Thoracic aorta (tissue), 2 donors: ENCODE measurements around the gene TMC3. TPM values are rescaled to one million over a fixed set of nuclear protein-coding genes. Genes with fewer than 3 reads are reported as not detected.

Source experiments
- ATAC-seq: fragments of 150-250 bp; one replicate; pipeline ENCODE4 v1.8.0; 2017; ENCODE audit warnings: low read depth; ENCODE audit not compliant: insufficient number of reproducible peaks, low FRiP score
- DNase-seq: peaks from one replicate; pipeline ENCODE4 v3.0.0-alpha.2; 2020; ENCODE audit warnings: low spot score
- H3K27ac ChIP-seq, 2 donors: fragments of 200-600 bp; sonication (generic); 1 replicate in 1 of 2; 2 replicates in 1 of 2; pipeline ENCODE4 v1.5.1; 2016; ENCODE audit warnings: mild to moderate bottlenecking in 2 of 2, moderate library complexity in 2 of 2
- H3K27me3 ChIP-seq: fragments of 200-600 bp; sonication (generic); replicated peaks from 2 replicates; pipeline ENCODE4 v1.6.0; 2016; ENCODE audit warnings: mild to moderate bottlenecking; ENCODE audit not compliant: insufficient read depth
- H3K36me3 ChIP-seq: fragments of 200-600 bp; sonication (generic); one replicate; pipeline ENCODE4 v1.5.1; 2016
- H3K4me1 ChIP-seq, 2 donors: fragments of 200-600 bp; sonication (generic); 1 replicate in 1 of 2; 2 replicates in 1 of 2; pipeline versions ENCODE4 v1.5.1 to v1.6.0; 2016; ENCODE audit warnings: low read depth in 2 of 2, mild to moderate bottlenecking in 1 of 2; ENCODE audit not compliant: control insufficient read depth in 1 of 2
- H3K4me3 ChIP-seq: fragments of 200-600 bp; sonication (generic); 2 replicates; pipeline ENCODE4 v1.5.1; 2016; ENCODE audit warnings: mild to moderate bottlenecking
- H3K9me3 ChIP-seq: fragments of 200-600 bp; sonication (generic); 2 replicates; pipeline ENCODE4 v1.5.1; 2016
- CTCF ChIP-seq: fragments of 200-600 bp; sonication (generic); IDR thresholded peaks from one replicate; pipeline ENCODE4 v1.5.1; 2019; ENCODE audit warnings: antibody characterized with exemption
- total RNA-seq, 2 donors: library from RNA; depleted of rRNA; stranded (reverse); fragments of >200 nt; gene quantifications; one replicate each; pipeline versions ENCODE4 v1.1.0 to v1.2.3, GENCODE V29; 2016

Gene TMC3
- total RNA-seq, 2 donors from 2014 or later, result 0.54 TPM; not detected in 1

DNA sequence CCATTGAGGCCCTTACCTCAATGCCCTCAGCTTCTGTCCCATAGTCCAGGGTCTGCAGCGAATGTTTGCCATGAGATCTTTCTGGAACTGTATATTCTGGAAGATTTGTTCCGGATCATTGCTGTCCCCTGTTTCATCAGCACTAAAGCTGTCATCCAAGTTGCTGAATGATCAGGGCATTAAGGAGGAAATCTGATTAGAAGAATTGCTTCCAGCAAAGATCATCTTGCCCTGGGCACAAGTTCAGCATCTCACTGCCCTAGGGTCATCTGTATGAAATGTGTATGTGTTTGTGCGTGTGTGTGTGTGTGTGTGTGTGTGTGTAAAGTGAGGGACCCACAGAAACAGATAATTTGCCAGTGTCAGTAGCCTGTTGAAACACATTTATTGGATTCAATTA, 1.4 kb downstream of the TMC3 start:
- no peak for TF ChIP-seq CTCF
- H3K4me1 ChIP-seq, result no peaks in the 10 kb centered on the region
- ATAC-seq (no peak), DNase-seq (no peak)
- no peaks in the 10 kb centered on the region for H3K36me3 ChIP-seq
- no peak overlapping the region for H3K27ac ChIP-seq
- H3K27me3 ChIP-seq, result no peaks in the 10 kb centered on the region
- H3K4me3 ChIP-seq, result no peak overlapping the region
- H3K9me3 ChIP-seq, result no peaks in the 10 kb centered on the region

DNA sequence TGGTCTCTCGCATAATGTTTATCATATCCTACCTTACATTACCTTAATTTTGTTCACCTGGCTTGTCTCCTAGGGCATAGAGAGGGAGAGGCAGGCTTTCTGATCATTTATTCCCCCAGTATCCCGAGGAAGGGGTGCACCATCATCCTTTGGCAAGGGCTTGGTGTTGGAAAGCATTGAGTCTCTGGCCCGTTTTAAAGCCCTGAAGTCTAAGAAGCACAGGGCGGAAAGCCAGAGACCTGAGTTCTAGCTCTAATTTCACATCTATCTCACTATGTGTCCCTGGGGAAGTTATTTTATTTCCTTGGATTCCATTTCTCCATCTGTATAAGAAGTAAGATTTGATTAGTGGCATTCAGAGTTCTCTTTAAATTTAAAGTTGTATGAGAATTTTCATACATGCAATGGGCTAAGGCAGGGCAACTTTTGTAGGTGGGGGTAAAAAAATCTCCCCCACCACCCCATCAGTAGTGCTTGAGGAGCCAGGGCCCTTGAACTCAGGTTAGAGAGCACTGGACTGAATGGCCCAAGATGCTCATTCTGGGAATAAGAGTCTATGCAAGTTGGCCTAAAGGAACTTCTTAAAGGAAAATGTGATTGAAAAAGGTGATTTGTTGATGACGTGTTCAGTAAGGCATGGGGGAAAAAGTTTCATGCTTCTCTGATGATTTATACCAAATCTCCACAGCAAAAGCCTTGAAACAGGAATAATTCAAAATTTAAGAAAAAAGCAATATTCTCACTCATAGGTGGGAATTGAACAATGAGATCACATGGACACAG, 10.1 kb downstream of the TMC3 start:
- no peak for ATAC-seq

DNA sequence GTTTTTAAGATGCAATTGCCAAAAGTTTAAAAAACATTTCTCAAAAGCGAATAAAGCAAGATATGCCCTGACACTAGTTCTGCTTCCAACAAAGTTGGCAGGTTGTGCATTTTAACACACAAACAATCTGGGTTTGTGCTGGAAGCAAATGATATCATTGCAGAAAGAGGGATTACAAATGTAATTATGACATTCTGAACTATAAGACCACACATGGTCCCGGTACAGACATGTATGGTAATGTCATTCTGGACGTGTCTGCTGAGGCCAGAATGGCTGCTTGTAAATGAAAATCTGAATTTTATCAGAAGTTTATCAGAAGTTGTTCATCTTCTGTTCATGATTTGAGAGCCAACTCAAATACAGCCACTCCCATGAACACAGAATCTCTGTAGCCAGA, 10.7 kb downstream of the TMC3 start:
- Histone ChIP-seq H3K4me3 (no peak overlapping the region), H3K9me3 (no peaks in the 10 kb centered on the region), H3K27ac (no peak overlapping the region), H3K4me1 (peaks cover 0 to 7% of the 10 kb centered on the region in 2 donors), H3K27me3 (no peaks in the 10 kb centered on the region), H3K36me3 (no peaks in the 10 kb centered on the region)
- no peak for ATAC-seq
- no peak for TF ChIP-seq CTCF
- DNase-seq, result no peak

More for the DNA sequence above, 10.1 kb downstream of the TMC3 start:
- H3K4me1 ChIP-seq, result peaks cover 0 to 7% of the 10 kb centered on the region in 2 donors
- no peak overlapping the region for H3K27ac ChIP-seq
- no peak for TF ChIP-seq CTCF
- H3K4me3 ChIP-seq, result no peak overlapping the region
- no peak for DNase-seq
- no peaks in the 10 kb centered on the region for H3K9me3 ChIP-seq
- no peaks in the 10 kb centered on the region for H3K27me3 ChIP-seq
- no peaks in the 10 kb centered on the region for H3K36me3 ChIP-seq

DNA sequence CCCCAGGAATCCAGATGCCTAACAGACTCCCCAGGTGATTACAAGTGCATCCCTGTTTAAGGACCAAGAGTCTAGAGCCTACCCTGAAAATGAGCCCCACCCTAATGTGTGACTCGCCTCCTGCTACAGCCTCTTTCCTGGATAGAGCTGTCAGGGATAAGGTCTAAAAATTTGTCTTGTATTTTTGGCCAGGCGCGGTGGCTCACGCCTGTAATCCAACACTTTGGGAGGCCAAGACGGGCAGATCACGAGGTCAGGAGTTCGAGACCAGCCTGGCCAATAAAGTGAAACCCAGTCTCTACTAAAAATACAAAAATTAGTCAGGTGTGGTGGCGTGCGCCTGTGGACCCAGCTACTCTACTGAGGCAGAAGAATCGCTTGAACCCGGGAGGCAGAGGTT, 11.2 kb downstream of the TMC3 start:
- no peak overlapping the region for H3K4me3 ChIP-seq
- H3K27me3 ChIP-seq, result no peaks in the 10 kb centered on the region
- H3K4me1 ChIP-seq, result peaks cover 0 to 7% of the 10 kb centered on the region in 2 donors
- H3K36me3 ChIP-seq, result no peaks in the 10 kb centered on the region
- no peak for TF ChIP-seq CTCF
- no peak for DNase-seq
- no peaks in the 10 kb centered on the region for H3K9me3 ChIP-seq
- ATAC-seq, result no peak
- H3K27ac ChIP-seq, result no peak overlapping the region

DNA sequence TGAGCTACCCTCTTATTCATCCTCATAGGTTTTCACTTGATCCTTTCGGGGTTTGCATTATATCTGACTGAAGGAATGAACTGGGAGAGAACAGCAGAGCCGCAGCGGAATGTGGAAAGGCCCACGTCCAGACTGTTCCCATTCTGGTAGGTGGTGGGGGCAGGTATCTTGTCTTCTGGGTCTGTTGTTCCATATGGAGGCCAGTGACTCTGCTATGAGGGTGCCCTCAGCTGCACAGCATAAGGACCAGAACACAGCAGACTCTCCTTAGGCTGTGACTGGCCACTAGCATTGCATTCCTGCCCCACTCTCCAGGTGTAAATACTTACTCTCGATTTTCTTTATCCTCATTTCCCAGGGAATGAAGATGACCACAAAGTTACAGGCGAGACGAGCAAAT, 12.1 kb downstream of the TMC3 start:
- ATAC-seq, result no peak
- no peaks in the 10 kb centered on the region for H3K9me3 ChIP-seq
- no peaks in the 10 kb centered on the region for H3K36me3 ChIP-seq
- peaks cover 0 to 7% of the 10 kb centered on the region in 2 donors for H3K4me1 ChIP-seq
- H3K27ac ChIP-seq, result no peak overlapping the region
- no peaks in the 10 kb centered on the region for H3K27me3 ChIP-seq
- DNase-seq, result no peak
- no peak overlapping the region for H3K4me3 ChIP-seq
- TF ChIP-seq CTCF, result no peak
